OCI-LY1 (cell line): ENCODE data around the gene CDKN3.

Experiments
- EZH2 ChIP-seq: fragments of 200-600 bp; sonication (generic), shearing (Covaris generic); IDR thresholded peaks from 2 replicates; pipeline ENCODE4 v1.8.0; 2017; ENCODE audit warnings: borderline replicate concordance, mixed run types, mild to moderate bottlenecking, antibody characterized with exemption, low read length, moderate library complexity, mixed read lengths
- TF ChIP-seq, protein P1 (sequence below): fragments of 200-600 bp; sonication (generic), shearing (Covaris generic); IDR thresholded peaks from 2 replicates; pipeline ENCODE4 v1.5.1; 2017; ENCODE audit warnings: mild to moderate bottlenecking, antibody characterized with exemption, low read length, moderate library complexity, mixed read lengths

- TF ChIP-seq, protein P1, sequence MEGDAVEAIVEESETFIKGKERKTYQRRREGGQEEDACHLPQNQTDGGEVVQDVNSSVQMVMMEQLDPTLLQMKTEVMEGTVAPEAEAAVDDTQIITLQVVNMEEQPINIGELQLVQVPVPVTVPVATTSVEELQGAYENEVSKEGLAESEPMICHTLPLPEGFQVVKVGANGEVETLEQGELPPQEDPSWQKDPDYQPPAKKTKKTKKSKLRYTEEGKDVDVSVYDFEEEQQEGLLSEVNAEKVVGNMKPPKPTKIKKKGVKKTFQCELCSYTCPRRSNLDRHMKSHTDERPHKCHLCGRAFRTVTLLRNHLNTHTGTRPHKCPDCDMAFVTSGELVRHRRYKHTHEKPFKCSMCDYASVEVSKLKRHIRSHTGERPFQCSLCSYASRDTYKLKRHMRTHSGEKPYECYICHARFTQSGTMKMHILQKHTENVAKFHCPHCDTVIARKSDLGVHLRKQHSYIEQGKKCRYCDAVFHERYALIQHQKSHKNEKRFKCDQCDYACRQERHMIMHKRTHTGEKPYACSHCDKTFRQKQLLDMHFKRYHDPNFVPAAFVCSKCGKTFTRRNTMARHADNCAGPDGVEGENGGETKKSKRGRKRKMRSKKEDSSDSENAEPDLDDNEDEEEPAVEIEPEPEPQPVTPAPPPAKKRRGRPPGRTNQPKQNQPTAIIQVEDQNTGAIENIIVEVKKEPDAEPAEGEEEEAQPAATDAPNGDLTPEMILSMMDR, result no peak
- TF ChIP-seq EZH2, result no peak
These were observed 27.5 kb upstream of the CDKN3 start for GRCh38 chr14:54369343-54369742.
